ENCODE results near the gene KBTBD12. TPM values are rescaled to one million over a fixed set of nuclear protein-coding genes. Genes with fewer than 3 reads are reported as not detected.

KBTBD12 gene
- total and polyA plus RNA-seq, 10 donors, result 0.03 to 0.51 (median 0.08) TPM; not detected in 4

DNA sequence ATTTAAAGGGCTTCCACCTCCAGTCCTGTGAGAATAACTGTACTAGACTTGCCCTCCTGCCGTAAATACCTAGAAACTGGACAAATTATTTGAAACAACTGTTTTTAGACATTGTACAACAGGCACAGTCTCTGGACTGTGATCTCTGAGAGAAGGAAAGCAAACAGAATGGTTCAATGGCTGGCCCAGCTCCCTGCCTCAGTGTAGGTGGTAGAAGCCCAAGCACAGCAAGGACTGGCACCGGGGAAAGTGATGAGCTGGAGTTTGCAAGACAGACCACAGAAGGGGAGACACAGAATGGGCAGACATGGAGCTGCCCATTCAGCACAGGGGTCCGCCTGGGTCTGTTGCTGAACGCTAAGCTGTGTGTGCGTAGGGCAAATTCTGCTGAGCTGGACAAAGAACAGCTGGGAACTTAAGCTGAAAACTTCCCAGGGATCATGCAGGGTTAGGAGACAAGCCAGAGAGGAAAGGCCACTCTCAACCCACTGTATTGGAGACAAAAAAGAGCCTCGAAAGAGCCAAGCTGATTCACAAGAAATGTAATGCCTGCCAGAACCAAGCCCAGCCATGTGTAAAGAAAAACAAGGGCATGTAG lies 84.6 kb downstream of the KBTBD12 start:
- H3K36me3 ChIP-seq, result no peaks in the 10 kb centered on the region
- H3K9me3 ChIP-seq, result no peaks in the 10 kb centered on the region
- peaks cover 0 to 10% (median 0%) of the 10 kb centered on the region in 7 donors for H3K27me3 ChIP-seq (replicated peaks in 1 of 7)
- intact Hi-C loops (cut with DNase I; ENCODE audit: low total_unique reads), result no loop called here
- TF ChIP-seq POLR2A (IDR thresholded peaks at IDR 0.05) (no peak), POLR2AphosphoS5 (IDR thresholded peaks at IDR 0.05) (no peak)
- TF ChIP-seq, protein P1, sequence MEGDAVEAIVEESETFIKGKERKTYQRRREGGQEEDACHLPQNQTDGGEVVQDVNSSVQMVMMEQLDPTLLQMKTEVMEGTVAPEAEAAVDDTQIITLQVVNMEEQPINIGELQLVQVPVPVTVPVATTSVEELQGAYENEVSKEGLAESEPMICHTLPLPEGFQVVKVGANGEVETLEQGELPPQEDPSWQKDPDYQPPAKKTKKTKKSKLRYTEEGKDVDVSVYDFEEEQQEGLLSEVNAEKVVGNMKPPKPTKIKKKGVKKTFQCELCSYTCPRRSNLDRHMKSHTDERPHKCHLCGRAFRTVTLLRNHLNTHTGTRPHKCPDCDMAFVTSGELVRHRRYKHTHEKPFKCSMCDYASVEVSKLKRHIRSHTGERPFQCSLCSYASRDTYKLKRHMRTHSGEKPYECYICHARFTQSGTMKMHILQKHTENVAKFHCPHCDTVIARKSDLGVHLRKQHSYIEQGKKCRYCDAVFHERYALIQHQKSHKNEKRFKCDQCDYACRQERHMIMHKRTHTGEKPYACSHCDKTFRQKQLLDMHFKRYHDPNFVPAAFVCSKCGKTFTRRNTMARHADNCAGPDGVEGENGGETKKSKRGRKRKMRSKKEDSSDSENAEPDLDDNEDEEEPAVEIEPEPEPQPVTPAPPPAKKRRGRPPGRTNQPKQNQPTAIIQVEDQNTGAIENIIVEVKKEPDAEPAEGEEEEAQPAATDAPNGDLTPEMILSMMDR (IDR thresholded peaks at IDR 0.05 in 8 of 11, conservative IDR thresholded peaks at IDR 0.05 in 3 of 11), result no peak
- H3K4me3 ChIP-seq, result no peak overlapping the region
- whole genome bisulfite sequencing, 5 donors, result 87 to 95% (median 93%) methylated on average over 6 of the region's 6 CpGs
- H3K27ac ChIP-seq, result no peak overlapping the region
- no peaks in the 10 kb centered on the region for H3K4me1 ChIP-seq
- DNase-seq, result no peak

DNA sequence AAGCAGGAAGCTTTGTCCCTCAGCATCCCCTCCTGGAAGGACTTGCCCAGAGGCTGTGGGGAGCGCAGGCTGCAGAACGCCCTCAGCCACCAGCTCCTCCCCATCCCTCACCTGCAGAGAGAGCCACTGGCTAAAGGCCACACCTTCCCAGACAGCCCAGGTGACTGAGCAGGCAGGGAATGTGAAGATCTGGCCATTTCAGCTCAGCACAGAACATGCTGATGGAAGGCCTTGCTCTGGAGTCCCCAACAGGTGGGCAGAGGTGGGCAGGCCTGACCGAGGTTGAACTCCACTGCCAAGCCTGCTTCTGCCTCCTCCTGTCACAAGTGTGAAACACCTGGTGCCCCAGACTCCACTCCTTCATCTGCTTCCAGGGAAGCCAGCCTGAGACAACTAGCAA lies 86.5 kb downstream of the KBTBD12 start:
- WGBS, 5 donors, result 58 to 82% (median 70%) methylated on average over 3 of the region's 3 CpGs
- H3K36me3 ChIP-seq, result no peaks in the 10 kb centered on the region
- no peak for TF ChIP-seq POLR2A (IDR thresholded peaks at IDR 0.05)
- no peaks in the 10 kb centered on the region for H3K4me1 ChIP-seq
- H3K9me3 ChIP-seq, result no peaks in the 10 kb centered on the region
- H3K27me3 ChIP-seq (replicated peaks in 1 of 7), result peaks cover 0 to 30% (median 0%) of the 10 kb centered on the region in 7 donors
- no peak for DNase-seq
- intact Hi-C loops (cut with DNase I; ENCODE audit: low total_unique reads), result no loop called here
- no peak overlapping the region for H3K27ac ChIP-seq
- H3K4me3 ChIP-seq, result no peak overlapping the region

DNA sequence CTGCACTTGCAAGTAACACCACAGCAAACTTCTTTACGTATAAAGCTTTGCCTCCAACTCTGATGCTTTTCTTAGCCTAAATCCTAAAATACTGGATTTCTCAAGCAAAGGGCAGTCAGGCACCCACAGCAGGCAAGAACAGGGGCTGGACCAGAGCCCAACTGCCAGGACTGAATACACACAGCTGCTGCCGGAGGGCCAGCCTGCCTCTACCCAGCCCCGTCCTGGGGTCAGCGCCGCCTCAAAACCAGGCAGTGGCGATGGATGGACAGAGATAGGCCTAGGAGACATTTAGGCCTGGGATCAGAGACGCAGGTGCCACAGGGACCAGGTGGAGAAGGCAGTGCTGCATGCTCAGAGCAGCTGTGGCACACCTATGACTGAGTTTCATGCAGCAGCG lies 89.6 kb downstream of the KBTBD12 start:
- Histone ChIP-seq H3K27ac (no peak overlapping the region), H3K27me3 (replicated peaks in 1 of 7) (peaks cover 0 to 49% (median 0%) of the 10 kb centered on the region in 7 donors), H3K4me1 (no peaks in the 10 kb centered on the region), H3K4me3 (no peak overlapping the region), H3K36me3 (no peaks in the 10 kb centered on the region), H3K9me3 (no peaks in the 10 kb centered on the region)
- 82 to 92% (median 89%) methylated on average over 8 of the region's 8 CpGs for WGBS, 5 donors
- intact Hi-C loops (cut with DNase I; ENCODE audit: low total_unique reads), result no loop called here
- no peak for DNase-seq
- TF ChIP-seq POLR2AphosphoS5 (IDR thresholded peaks at IDR 0.05) (no peak), POLR2A (IDR thresholded peaks at IDR 0.05) (no peak)
- TF ChIP-seq, protein P1 (IDR thresholded peaks at IDR 0.05 in 8 of 11, conservative IDR thresholded peaks at IDR 0.05 in 3 of 11), result no peak

DNA sequence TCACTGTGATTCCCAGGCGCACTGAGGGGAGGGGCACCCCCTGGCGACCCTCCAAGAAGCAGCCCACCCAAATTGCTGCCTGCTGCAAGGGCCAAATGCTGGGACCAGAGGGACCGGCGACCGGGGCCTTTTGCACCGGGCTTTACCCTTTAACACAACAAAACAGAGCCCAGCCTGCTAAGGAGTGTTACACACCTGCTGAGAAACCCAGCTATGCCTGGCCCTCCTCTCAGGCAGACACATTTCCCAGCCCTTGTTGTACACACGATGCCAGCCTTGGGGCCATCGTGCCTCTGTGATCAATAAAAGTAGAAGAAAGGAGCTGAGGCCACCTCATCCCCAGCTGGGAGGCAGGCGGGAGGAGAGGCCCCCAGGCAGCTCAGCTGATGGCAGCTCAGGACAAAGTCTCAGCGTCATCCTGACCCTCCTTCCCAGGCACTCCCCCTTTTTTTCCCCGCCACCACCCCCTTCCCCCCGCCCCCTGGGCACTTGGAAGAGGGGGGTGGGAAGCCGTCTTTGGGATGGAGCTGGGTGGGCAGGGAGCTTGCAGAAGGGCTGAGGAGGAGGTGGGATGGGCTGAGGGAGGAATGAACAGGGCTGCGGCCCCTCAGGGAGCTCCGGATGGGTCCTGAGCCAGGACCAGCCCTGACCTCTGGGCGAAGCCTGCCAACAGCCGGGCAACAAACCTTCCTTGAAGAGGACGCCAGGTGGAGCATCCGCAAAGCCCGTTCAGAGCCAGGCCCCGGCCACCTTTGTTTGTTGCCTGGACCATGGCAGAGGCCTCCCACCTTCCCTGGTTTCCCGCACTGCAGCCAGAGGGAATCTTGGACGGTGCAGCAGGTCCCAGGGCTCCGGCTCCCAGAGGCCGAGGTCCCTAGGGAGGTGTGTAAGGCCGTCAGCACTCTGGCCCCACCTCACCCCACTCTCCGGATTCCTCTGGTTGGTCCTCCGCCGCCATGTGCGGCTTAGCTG lies 91.3 kb downstream of the KBTBD12 start:
- H3K36me3 ChIP-seq, result no peaks in the 10 kb centered on the region
- no peaks in the 10 kb centered on the region for H3K9me3 ChIP-seq
- intact Hi-C loops (cut with DNase I; ENCODE audit: low total_unique reads), result no loop called here
- H3K27me3 ChIP-seq (replicated peaks in 1 of 7), result peaks cover 0 to 54% (median 0%) of the 10 kb centered on the region in 7 donors
- WGBS, 5 donors, result 48 to 60% (median 54%) methylated on average over 27 to 30 of the region's 30 CpGs
- TF ChIP-seq POLR2A (IDR thresholded peaks at IDR 0.05), result no peak
- TF ChIP-seq, protein P1 (IDR thresholded peaks at IDR 0.05 in 8 of 11, conservative IDR thresholded peaks at IDR 0.05 in 3 of 11), result no peak
- no peak for DNase-seq
- no peak overlapping the region for H3K4me3 ChIP-seq
- H3K27ac ChIP-seq, result no peak overlapping the region
- peaks cover 0 to 5% (median 0%) of the 10 kb centered on the region in 6 donors for H3K4me1 ChIP-seq

All from spleen (tissue), 11 donors.